IMR-90 (cell line): ENCODE results near the gene PCK2. TPM values are rescaled to one million over a fixed set of nuclear protein-coding genes. Genes with fewer than 3 reads are reported as not detected.

Source experiments
- ATAC-seq: fragments of 200-7000 bp; cut with Tn5 transposase; 2 replicates; pipeline ENCODE4 v1.9.1; 2020; ENCODE audit warnings: low read depth, mild to moderate bottlenecking, moderate library complexity
- BruUV-seq: library from RNA; stranded (reverse); fragments of 400-500 nt; replicated peaks from 2 replicates; lab custom pipeline; 2021; lab: Mats Ljungman, UMichigan
- CTCF ChIA-PET: fragments of 300-600 bp; formaldehyde crosslinking; extraction: SDS; loops from one replicate; lab custom pipeline; 2021; ENCODE audit warnings: antibody characterized with exemption; lab: Yijun Ruan, JAX
- POLR2A ChIA-PET: fragments of 300-600 bp; sonication (Branson Sonifier 250); formaldehyde crosslinking; loops from one replicate; lab custom pipeline; 2022; ENCODE audit warnings: antibody characterized with exemption; ENCODE audit not compliant: unreplicated experiment; lab: Charles Lee
- DNase-seq: peaks from one replicate; pipeline ENCODE4 v3.0.0; 2013
- H2AFZ ChIP-seq: replicated peaks from 2 replicates; pipeline ENCODE3; 2013; ENCODE audit warnings: low read length, mild to moderate bottlenecking; ENCODE audit not compliant: poor library complexity
- H2AK5ac ChIP-seq: 2 replicates; pipeline ENCODE4 v1.6.1; 2013; ENCODE audit warnings: low read depth, low read length, inconsistent platforms
- H2AK9ac ChIP-seq: replicated peaks from 2 replicates; pipeline ENCODE3; 2013; ENCODE audit warnings: mild to moderate bottlenecking, low read depth, low read length, moderate library complexity; ENCODE audit not compliant: poor library complexity
- H2BK120ac ChIP-seq: 2 replicates; pipeline ENCODE4 v1.6.1; 2013; ENCODE audit warnings: low read depth, low read length, inconsistent platforms
- H2BK15ac ChIP-seq: 3 replicates; pipeline ENCODE4 v1.6.1; 2013; ENCODE audit warnings: low read depth, low read length, inconsistent platforms
- H2BK20ac ChIP-seq: 2 replicates; pipeline ENCODE4 v1.6.1; 2013; ENCODE audit warnings: low read depth, mild to moderate bottlenecking, inconsistent platforms, low read length, moderate library complexity
- H2BK5ac ChIP-seq: 2 replicates; pipeline ENCODE4 v1.6.1; 2013; ENCODE audit warnings: mild to moderate bottlenecking, low read depth, low read length, inconsistent platforms; ENCODE audit not compliant: poor library complexity, severe bottlenecking
- H3K14ac ChIP-seq: replicated peaks from 2 replicates; pipeline ENCODE4 v1.6.1; 2013; ENCODE audit warnings: low read depth, low read length, inconsistent platforms
- H3K18ac ChIP-seq: 2 replicates; pipeline ENCODE4 v1.6.1; 2013; ENCODE audit warnings: low read depth, low read length, control low read depth
- H3K23ac ChIP-seq: 2 replicates; pipeline ENCODE4 v1.6.1; 2013; ENCODE audit warnings: low read depth, low read length, inconsistent platforms
- H3K27ac ChIP-seq: 2 replicates; pipeline ENCODE4 v1.5.1; 2013; ENCODE audit warnings: mild to moderate bottlenecking, control low read depth, low read length; ENCODE audit not compliant: insufficient read depth
- H3K27me3 ChIP-seq: 2 replicates; pipeline ENCODE4 v1.6.1; 2013; ENCODE audit warnings: low read length; ENCODE audit not compliant: control insufficient read depth, insufficient read depth
- H3K36me3 ChIP-seq: 2 replicates; pipeline ENCODE4 v1.6.1; 2013; ENCODE audit warnings: low read length, mixed read lengths; ENCODE audit not compliant: control insufficient read depth, insufficient read depth
- H3K4ac ChIP-seq: 2 replicates; pipeline ENCODE4 v1.6.1; 2013; ENCODE audit warnings: low read depth, low read length, inconsistent platforms
- H3K4me1 ChIP-seq: 2 replicates; pipeline ENCODE4 v1.6.1; 2013; ENCODE audit warnings: low read length, mixed read lengths; ENCODE audit not compliant: control insufficient read depth, insufficient read depth
- H3K4me2 ChIP-seq: 2 replicates; pipeline ENCODE4 v1.6.1; 2013; ENCODE audit warnings: low read depth, mild to moderate bottlenecking, control low read depth, low read length, moderate library complexity
- H3K4me3 ChIP-seq: 2 replicates; pipeline ENCODE4 v1.5.1; 2013; ENCODE audit warnings: low read depth, mild to moderate bottlenecking, control low read depth, low read length, moderate library complexity; ENCODE audit not compliant: insufficient read depth
- H3K56ac ChIP-seq: 2 replicates; pipeline ENCODE4 v1.6.1; 2013; ENCODE audit warnings: low read length, inconsistent platforms; ENCODE audit not compliant: insufficient read depth; ENCODE audit errors: extremely low read depth
- H3K79me1 ChIP-seq, 2 experiments: 2 replicates each; pipeline ENCODE4 v1.6.1; 2013; ENCODE audit warnings: low read length in 2 of 2, inconsistent platforms in 1 of 2, low read depth in 1 of 2
- H3K9ac ChIP-seq: 2 replicates; pipeline ENCODE4 v1.6.1; 2013; ENCODE audit warnings: low read depth, low read length, control low read depth
- H3K9me1 ChIP-seq: 2 replicates; pipeline ENCODE4 v1.6.1; 2013; ENCODE audit warnings: low read length, inconsistent platforms; ENCODE audit not compliant: insufficient read depth
- H3K9me3 ChIP-seq: 2 replicates; pipeline ENCODE4 v1.6.1; 2013; ENCODE audit warnings: low read length; ENCODE audit not compliant: control insufficient read depth, insufficient read depth
- H4K20me1 ChIP-seq: 2 replicates; pipeline ENCODE4 v1.6.1; 2013; ENCODE audit warnings: low read length, inconsistent platforms; ENCODE audit not compliant: insufficient read depth
- H4K5ac ChIP-seq: 2 replicates; pipeline ENCODE4 v1.6.1; 2013; ENCODE audit warnings: mild to moderate bottlenecking, low read depth, low read length, control low read depth
- H4K8ac ChIP-seq, 2 experiments: 2 replicates each; pipeline ENCODE4 v1.6.1; 2013; ENCODE audit warnings: low read depth in 2 of 2, low read length in 2 of 2, control low read depth in 1 of 2, inconsistent platforms in 1 of 2
- H4K91ac ChIP-seq: 2 replicates; pipeline ENCODE4 v1.6.1; 2013; ENCODE audit warnings: low read depth, low read length, inconsistent platforms; ENCODE audit not compliant: insufficient read depth
- BHLHE40 ChIP-seq: fragments of 150-350 bp; IDR thresholded peaks from 2 replicates; pipeline ENCODE4 v1.6.1; 2016; ENCODE audit warnings: mild to moderate bottlenecking, low read depth, low read length
- CHD1 ChIP-seq: IDR thresholded peaks from 2 replicates; pipeline ENCODE4 v1.6.1; 2012; ENCODE audit warnings: low read depth, low read length, improper control_type of control experiment
- CTCF ChIP-seq: conservative IDR thresholded peaks from 2 replicates; pipeline ENCODE4 v1.5.1; 2012; ENCODE audit warnings: mild to moderate bottlenecking, low read depth, low read length, improper control_type of control experiment
- MAZ ChIP-seq: IDR thresholded peaks from 2 replicates; pipeline ENCODE4 v1.6.1; 2012; ENCODE audit warnings: low read depth, mild to moderate bottlenecking, low read length, improper control_type of control experiment, moderate library complexity, borderline replicate concordance
- WGBS, 2 experiments: methylation state at CpG; one replicate each; pipeline versions ENCODE4 v1.1.5 to v1.1.7; 2013; ENCODE audit warnings: missing lambda C conversion rate in 2 of 2; ENCODE audit not compliant: insufficient read length in 1 of 2; ENCODE audit errors: extremely low coverage in 2 of 2; 5-methylcytosine and 5-hydroxymethylcytosine counted together
- dilution Hi-C: fragments of 300-500 bp; cut with HindIII; formaldehyde crosslinking; loops from one replicate; pipeline ENCODE4 v1.14.3; 2018; ENCODE audit warnings: low sequenced_read_pairs; ENCODE audit not compliant: unreplicated experiment
- in situ Hi-C: fragments of 300-500 bp; cut with MboI; formaldehyde crosslinking; loops from 3 replicates; pipeline ENCODE4 v1.14.3; 2019; ENCODE audit warnings: low sequenced_read_pairs, inconsistent platforms, mixed read lengths
- intact Hi-C: fragments of 100-400 bp; cut with micrococcal nuclease; formaldehyde crosslinking; loops from 2 replicates; pipeline ENCODE4 v1.10.0; 2022
- polyA plus RNA-seq, 3 experiments: library from polyadenylated mRNA; depleted of rRNA; stranded (reverse); fragments of >200 nt; gene quantifications; 2 replicates each; pipeline ENCODE4 v1.2.3, GENCODE V29; 2012; ENCODE audit warnings: low replicate concordance in 1 of 3
- total RNA-seq: library from RNA; depleted of rRNA; stranded (reverse); fragments of >200 nt; gene quantifications from 2 replicates; pipeline ENCODE4 v1.2.3, GENCODE V29; 2012
- TF ChIP-seq, protein P1 (sequence below): fragments of 150-350 bp; IDR thresholded peaks from 2 replicates; pipeline ENCODE4 v1.6.1; 2016; ENCODE audit warnings: low read depth, mild to moderate bottlenecking, low read length, moderate library complexity, borderline replicate concordance

The PCK2 gene
- total and polyA plus RNA-seq, 2 of the 4 experiments (the other 2 are of a cell fraction) = 13.4 to 29.4 TPM

DNA sequence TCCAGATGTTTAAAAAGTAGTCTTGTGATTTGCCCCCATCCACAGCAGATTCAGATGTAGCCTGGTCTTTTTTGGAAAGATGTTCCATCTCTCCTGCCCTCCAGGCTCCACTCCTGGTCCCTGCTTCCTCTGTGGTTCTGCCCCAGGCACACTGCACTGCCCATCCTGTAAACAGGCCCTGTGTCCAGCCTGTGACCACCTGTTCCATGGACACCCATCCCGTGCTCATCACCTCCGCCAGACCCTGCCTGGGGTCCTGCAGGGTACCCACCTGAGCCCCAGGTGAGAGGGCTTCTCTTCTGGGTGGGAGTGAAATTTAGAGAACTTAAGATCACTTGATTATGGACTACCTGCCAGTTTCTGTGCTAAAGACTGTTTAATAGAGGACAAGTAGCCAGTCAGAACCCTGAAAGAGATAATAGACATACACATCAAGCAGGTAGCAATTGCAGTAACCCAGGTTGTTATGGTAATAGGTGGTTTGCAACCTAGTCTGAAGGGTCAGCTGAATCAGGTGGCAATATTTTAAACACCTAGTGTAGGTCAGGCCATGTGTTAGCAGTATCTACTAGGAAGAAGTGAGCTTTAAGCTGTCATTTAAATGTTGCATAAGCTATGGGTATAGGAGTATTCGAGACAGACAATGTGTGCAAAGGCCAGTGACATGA lies 55.3 kb downstream of the PCK2 start:
- no peak overlapping the region for H2BK120ac ChIP-seq
- H2BK5ac ChIP-seq = no peak overlapping the region
- H4K8ac ChIP-seq = no peak overlapping the region
- dilution Hi-C loops = no loop called here
- H3K14ac ChIP-seq = no peak overlapping the region
- BruUV-seq = no TSS peak
- H2AK5ac ChIP-seq = no peak overlapping the region
- in situ Hi-C loops = loop anchor here (25.0 kb wide), 2 partner anchors 837 to 1062 kb away; partner anchors contain the start of genes ACIN1, BCL2L2, C14orf119 and PABPN1
- H3K18ac ChIP-seq = no peak overlapping the region
- POLR2A ChIA-PET = interaction anchor here (0.7 kb wide), 1 partner anchor 12 kb away, joined by 3 read pairs; the partner anchor contains the start of gene IRF9
- H2BK20ac ChIP-seq = no peak overlapping the region
- H3K23ac ChIP-seq = no peak overlapping the region
- peaks cover 39% of the 10 kb centered on the region for H3K36me3 ChIP-seq
- TF ChIP-seq BHLHE40 (no peak), CHD1 (no peak), MAZ (no peak), CTCF (no peak)
- TF ChIP-seq, protein P1, sequence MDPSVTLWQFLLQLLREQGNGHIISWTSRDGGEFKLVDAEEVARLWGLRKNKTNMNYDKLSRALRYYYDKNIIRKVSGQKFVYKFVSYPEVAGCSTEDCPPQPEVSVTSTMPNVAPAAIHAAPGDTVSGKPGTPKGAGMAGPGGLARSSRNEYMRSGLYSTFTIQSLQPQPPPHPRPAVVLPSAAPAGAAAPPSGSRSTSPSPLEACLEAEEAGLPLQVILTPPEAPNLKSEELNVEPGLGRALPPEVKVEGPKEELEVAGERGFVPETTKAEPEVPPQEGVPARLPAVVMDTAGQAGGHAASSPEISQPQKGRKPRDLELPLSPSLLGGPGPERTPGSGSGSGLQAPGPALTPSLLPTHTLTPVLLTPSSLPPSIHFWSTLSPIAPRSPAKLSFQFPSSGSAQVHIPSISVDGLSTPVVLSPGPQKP = no peak
- intact Hi-C loops = no loop called here
- no peaks in the 10 kb centered on the region for H3K9me3 ChIP-seq
- peaks cover 9% of the 10 kb centered on the region for H3K4me1 ChIP-seq
- no peak overlapping the region for H2AFZ ChIP-seq
- no peak overlapping the region for H3K56ac ChIP-seq
- no peak overlapping the region for H2BK15ac ChIP-seq
- H3K4me2 ChIP-seq = no peak overlapping the region
- no peaks in the 10 kb centered on the region for H3K27me3 ChIP-seq
- H4K91ac ChIP-seq = no peak overlapping the region
- no peak overlapping the region for H4K5ac ChIP-seq
- no peak for DNase-seq
- peaks cover 8% of the 10 kb centered on the region for H3K9me1 ChIP-seq
- peaks cover 32 to 56% of the 10 kb centered on the region in 2 experiments for H3K79me1 ChIP-seq
- no peak for ATAC-seq
- no peak overlapping the region for H3K9ac ChIP-seq
- H3K27ac ChIP-seq = no peak overlapping the region
- H4K20me1 ChIP-seq = peaks cover 10% of the 10 kb centered on the region
- no CpG with 5 or more reads among the region's 3 CpGs for WGBS, 2 experiments
- no peak overlapping the region for H3K4me3 ChIP-seq
- no peak overlapping the region for H3K4ac ChIP-seq
- CTCF ChIA-PET = interaction anchor here (0.5 to 4.3 kb wide), 2 partner anchors 10 to 11 kb away, joined by 3 to 14 read pairs; partner anchors contain the start of gene IRF9
- no peak overlapping the region for H2AK9ac ChIP-seq
